Esophagus muscularis mucosa (tissue), 4 donors: Measurements from ENCODE around the gene LAPTM5.

Experiments used
- EP300 ChIP-seq: sonication (generic); formaldehyde crosslinking; IDR thresholded peaks from one replicate; pipeline ENCODE4 v1.6.1; 2017; ENCODE audit warnings: antibody characterized with exemption
- POLR2A ChIP-seq: fragments of 450-650 bp; IDR thresholded peaks from one replicate; pipeline ENCODE4 v1.6.1; 2017; ENCODE audit warnings: antibody characterized with exemption, moderate library complexity, mild to moderate bottlenecking, low read depth
- POLR2AphosphoS5 ChIP-seq, 2 donors: sonication (generic); formaldehyde crosslinking; IDR thresholded peaks; one replicate each; pipeline ENCODE4 v1.6.1; 2017; ENCODE audit warnings: antibody characterized with exemption in 2 of 2
- TF ChIP-seq, protein P1 (sequence below), 3 experiments: fragments of 200-600 bp in 2 of 3; fragments of 450-650 bp in 1 of 3; sonication (generic) in 2 of 3; IDR thresholded peaks; one replicate each; pipeline ENCODE4 v1.5.1; 2017 to 2019; ENCODE audit warnings: antibody characterized with exemption in 3 of 3, mild to moderate bottlenecking in 2 of 3, moderate library complexity in 1 of 3

DNA sequence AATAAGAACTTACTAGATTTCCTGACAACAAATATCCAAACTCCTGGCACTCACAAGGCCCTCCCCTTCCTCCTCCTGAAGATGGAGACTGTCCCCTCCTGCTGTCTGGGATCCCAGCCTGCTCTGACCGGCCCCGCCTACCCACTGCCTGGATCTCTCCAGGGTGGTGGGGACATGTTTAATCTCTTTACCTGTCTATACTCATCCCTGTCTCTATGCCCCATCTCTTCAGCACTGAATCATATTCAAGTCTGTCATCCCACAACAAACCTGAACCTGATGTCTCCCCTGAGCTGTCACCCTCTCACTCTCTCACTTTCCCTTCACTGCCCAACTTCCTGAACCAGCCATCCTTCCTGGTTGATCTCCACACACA is 56.3 kb downstream of the LAPTM5 start:
- no peak for TF ChIP-seq POLR2A
- TF ChIP-seq, protein P1, sequence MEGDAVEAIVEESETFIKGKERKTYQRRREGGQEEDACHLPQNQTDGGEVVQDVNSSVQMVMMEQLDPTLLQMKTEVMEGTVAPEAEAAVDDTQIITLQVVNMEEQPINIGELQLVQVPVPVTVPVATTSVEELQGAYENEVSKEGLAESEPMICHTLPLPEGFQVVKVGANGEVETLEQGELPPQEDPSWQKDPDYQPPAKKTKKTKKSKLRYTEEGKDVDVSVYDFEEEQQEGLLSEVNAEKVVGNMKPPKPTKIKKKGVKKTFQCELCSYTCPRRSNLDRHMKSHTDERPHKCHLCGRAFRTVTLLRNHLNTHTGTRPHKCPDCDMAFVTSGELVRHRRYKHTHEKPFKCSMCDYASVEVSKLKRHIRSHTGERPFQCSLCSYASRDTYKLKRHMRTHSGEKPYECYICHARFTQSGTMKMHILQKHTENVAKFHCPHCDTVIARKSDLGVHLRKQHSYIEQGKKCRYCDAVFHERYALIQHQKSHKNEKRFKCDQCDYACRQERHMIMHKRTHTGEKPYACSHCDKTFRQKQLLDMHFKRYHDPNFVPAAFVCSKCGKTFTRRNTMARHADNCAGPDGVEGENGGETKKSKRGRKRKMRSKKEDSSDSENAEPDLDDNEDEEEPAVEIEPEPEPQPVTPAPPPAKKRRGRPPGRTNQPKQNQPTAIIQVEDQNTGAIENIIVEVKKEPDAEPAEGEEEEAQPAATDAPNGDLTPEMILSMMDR (IDR thresholded peaks at IDR 0.05), result no peak
- no peak for TF ChIP-seq POLR2AphosphoS5 (IDR thresholded peaks at IDR 0.05)
- no peak for TF ChIP-seq EP300
